Fibroblast of lung (primary cell): Measurements from ENCODE around the gene TOX2.

ENCODE experiments used
- EZH2 ChIP-seq: IDR thresholded peaks from 2 replicates; pipeline ENCODE4 v1.5.1; 2012; ENCODE audit warnings: low read length, control low read depth, mild to moderate bottlenecking; ENCODE audit errors: missing control alignments
- TF ChIP-seq, protein P1 (sequence below), 2 donors: IDR thresholded peaks in 1 of 2; conservative IDR thresholded peaks in 1 of 2; 1 replicate in 1 of 2; 2 replicates in 1 of 2; pipeline ENCODE4 v1.5.1; 2011 to 2012; ENCODE audit warnings: low read length in 2 of 2, control low read depth in 1 of 2, inconsistent platforms in 1 of 2, low read depth in 1 of 2, mild to moderate bottlenecking in 1 of 2

DNA sequence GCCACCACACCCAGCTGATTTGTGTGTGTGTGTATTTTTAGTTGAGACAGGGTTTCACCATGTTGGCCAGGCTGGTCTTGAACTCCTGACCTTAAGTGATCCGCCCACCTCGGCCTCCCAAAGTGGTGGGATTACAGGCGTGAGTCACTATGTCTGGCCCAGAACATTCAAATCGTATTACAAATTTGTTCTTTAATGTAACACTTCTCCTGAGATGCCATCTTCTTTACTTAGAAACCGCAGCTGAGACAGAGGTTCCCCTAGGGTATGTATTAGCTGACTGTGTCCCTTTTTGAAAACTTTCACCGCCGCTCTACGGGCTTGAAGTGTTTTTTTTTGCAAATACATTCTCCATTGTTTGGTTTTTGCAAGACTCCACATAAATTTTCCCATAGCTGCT lies 62.6 kb downstream of the TOX2 start:
- TF ChIP-seq, protein P1, sequence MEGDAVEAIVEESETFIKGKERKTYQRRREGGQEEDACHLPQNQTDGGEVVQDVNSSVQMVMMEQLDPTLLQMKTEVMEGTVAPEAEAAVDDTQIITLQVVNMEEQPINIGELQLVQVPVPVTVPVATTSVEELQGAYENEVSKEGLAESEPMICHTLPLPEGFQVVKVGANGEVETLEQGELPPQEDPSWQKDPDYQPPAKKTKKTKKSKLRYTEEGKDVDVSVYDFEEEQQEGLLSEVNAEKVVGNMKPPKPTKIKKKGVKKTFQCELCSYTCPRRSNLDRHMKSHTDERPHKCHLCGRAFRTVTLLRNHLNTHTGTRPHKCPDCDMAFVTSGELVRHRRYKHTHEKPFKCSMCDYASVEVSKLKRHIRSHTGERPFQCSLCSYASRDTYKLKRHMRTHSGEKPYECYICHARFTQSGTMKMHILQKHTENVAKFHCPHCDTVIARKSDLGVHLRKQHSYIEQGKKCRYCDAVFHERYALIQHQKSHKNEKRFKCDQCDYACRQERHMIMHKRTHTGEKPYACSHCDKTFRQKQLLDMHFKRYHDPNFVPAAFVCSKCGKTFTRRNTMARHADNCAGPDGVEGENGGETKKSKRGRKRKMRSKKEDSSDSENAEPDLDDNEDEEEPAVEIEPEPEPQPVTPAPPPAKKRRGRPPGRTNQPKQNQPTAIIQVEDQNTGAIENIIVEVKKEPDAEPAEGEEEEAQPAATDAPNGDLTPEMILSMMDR (conservative IDR thresholded peaks at IDR 0.05 in 1 of 2, IDR thresholded peaks at IDR 0.05 in 1 of 2; ENCODE audit: low read depth in 1 of 2, low read length in 2 of 2), result no peak
- no peak for TF ChIP-seq EZH2
